Transverse colon (tissue), 4 donors: ENCODE measurements around the gene NUDT4. TPM values are rescaled to one million over a fixed set of nuclear protein-coding genes. Genes with fewer than 3 reads are reported as not detected.

Experiments used
- DNase-seq: peaks from one replicate; pipeline ENCODE4 v3.0.0-alpha.2; 2019
- H3K27ac ChIP-seq, 4 donors: fragments of 200-600 bp; sonication (generic); 2 replicates each; pipeline ENCODE4 v1.5.1; 2016 to 2018; ENCODE audit warnings: inconsistent platforms in 4 of 4
- H3K27me3 ChIP-seq: fragments of 200-600 bp; sonication (generic); 2 replicates; pipeline ENCODE4 v1.5.1; 2017; ENCODE audit warnings: inconsistent platforms
- H3K36me3 ChIP-seq, 4 donors: fragments of 200-600 bp; sonication (generic); 2 replicates each; pipeline ENCODE4 v1.5.1; 2017 to 2019; ENCODE audit warnings: inconsistent platforms in 4 of 4
- H3K4me1 ChIP-seq, 4 donors: fragments of 200-600 bp; sonication (generic); 2 replicates each; pipeline ENCODE4 v1.5.1; 2017 to 2020; ENCODE audit warnings: inconsistent platforms in 4 of 4
- H3K4me3 ChIP-seq, 4 donors: fragments of 200-600 bp; sonication (generic); 1 replicate in 1 of 4; 2 replicates in 3 of 4; pipeline versions ENCODE4 v1.5.1 to v1.6.1; 2017 to 2019; ENCODE audit warnings: inconsistent platforms in 4 of 4
- H3K9me3 ChIP-seq, 2 donors: fragments of 200-600 bp; sonication (generic); 2 replicates each; pipeline ENCODE4 v1.5.1; 2017 to 2019; ENCODE audit warnings: inconsistent platforms in 2 of 2
- EP300 ChIP-seq: sonication (generic); formaldehyde crosslinking; IDR thresholded peaks from one replicate; pipeline ENCODE4 v1.6.1; 2017; ENCODE audit warnings: antibody characterized with exemption, low read depth
- POLR2A ChIP-seq: fragments of 450-650 bp; IDR thresholded peaks from one replicate; pipeline ENCODE4 v1.6.1; 2016; ENCODE audit warnings: antibody characterized with exemption, mild to moderate bottlenecking, moderate library complexity
- POLR2AphosphoS5 ChIP-seq, 3 donors: sonication (generic); formaldehyde crosslinking; IDR thresholded peaks; one replicate each; pipeline ENCODE4 v1.6.1; 2016; ENCODE audit warnings: antibody characterized with exemption in 3 of 3
- WGBS, 2 donors: methylation state at CpG; one replicate each; pipeline ENCODE4 v1.1.5; 2018; ENCODE audit warnings: low coverage in 1 of 2; 5-methylcytosine and 5-hydroxymethylcytosine counted together
- in situ Hi-C, 4 donors: fragments of 200-750 bp; cut with MboI; loops; one replicate each; pipeline versions ENCODE4 v1.15.0 to v1.15.1; 2017; ENCODE audit warnings: low sequenced_read_pairs in 3 of 4, low pct_ligation_motif_present in 1 of 4, low pct_unique_long_range_greater_than_20kb in 1 of 4
- intact Hi-C: fragments of 100-400 bp; cut with DNase I; formaldehyde crosslinking; loops from one replicate; pipeline ENCODE4 v1.15.1; 2023; ENCODE audit warnings: low total_unique reads
- total RNA-seq, 4 donors: library from RNA; depleted of rRNA; stranded (reverse); fragments of >200 nt; gene quantifications; one replicate each; pipeline ENCODE4 v1.1.0, GENCODE V29; 2016
- TF ChIP-seq, protein P1 (sequence below), 5 experiments: fragments of 200-600 bp in 3 of 5; fragments of 450-650 bp in 2 of 5; sonication (generic) in 3 of 5; IDR thresholded peaks; 1 replicate in 2 of 5; 2 replicates in 3 of 5; pipeline ENCODE4 v1.5.1; 2016 to 2017; ENCODE audit warnings: antibody characterized with exemption in 5 of 5, inconsistent platforms in 3 of 5, mild to moderate bottlenecking in 2 of 5, moderate library complexity in 1 of 5

Gene NUDT4
- total RNA-seq, 4 donors from 2014 or later = 65.3 to 111 (median 90.9) TPM

DNA sequence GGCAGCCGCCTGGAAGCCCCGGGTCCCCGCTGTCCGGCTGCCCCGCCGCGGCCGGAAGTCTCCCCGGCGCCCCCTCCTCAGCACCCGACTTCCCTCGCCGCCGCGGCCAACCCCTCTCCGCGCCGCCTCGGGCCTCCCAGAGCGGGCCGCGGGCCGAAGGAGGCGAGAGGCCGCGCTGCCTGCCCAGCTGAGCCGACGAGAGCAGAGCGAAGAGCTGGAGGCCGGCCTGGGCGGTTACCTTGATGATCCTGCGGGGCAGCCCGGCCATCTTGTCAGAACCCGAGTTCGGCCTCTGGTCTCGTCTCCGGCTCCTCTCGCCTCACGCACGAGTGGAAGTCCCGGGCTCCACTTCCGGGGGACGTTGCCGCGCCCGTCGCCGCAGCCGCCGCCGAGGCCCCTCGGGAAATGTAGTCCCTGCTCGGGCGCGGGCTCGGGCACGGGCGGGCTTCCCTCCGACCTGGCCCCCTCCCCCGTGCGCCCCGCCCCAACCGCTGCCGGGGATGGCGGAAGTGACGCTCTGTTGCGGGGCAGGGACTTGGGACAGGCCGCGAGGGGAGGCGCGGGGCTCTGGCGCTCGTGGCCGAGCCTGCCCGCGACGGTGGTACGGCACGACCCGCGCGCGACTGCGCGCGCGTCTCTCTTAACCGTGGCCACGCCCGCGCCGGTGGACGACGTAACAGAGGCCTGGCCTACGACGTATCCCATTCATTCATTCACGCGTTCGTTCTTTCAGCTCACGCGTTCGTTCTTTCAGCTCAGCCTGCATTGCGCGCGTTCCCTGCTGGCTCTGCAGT is 64.1 kb downstream of the NUDT4 start, which contains the start of gene UBE2N:
UBE2N (minus strand) TSS at position 331 of the 794 bp plus-strand sequence; CDS start at position 268, 63 bp downstream.
- H3K36me3 ChIP-seq = no peaks in the 10 kb centered on the region
- H3K4me3 ChIP-seq = peak within 1 kb of the TSS; percentile 81 to 98 (median 98)
- peak; percentile 72 for TF ChIP-seq EP300
- peak; percentile 78 to 85 (median 79) for TF ChIP-seq POLR2AphosphoS5 (IDR thresholded peaks at IDR 0.05)
- peak; percentile 83 for TF ChIP-seq POLR2A
- TF ChIP-seq, protein P1, sequence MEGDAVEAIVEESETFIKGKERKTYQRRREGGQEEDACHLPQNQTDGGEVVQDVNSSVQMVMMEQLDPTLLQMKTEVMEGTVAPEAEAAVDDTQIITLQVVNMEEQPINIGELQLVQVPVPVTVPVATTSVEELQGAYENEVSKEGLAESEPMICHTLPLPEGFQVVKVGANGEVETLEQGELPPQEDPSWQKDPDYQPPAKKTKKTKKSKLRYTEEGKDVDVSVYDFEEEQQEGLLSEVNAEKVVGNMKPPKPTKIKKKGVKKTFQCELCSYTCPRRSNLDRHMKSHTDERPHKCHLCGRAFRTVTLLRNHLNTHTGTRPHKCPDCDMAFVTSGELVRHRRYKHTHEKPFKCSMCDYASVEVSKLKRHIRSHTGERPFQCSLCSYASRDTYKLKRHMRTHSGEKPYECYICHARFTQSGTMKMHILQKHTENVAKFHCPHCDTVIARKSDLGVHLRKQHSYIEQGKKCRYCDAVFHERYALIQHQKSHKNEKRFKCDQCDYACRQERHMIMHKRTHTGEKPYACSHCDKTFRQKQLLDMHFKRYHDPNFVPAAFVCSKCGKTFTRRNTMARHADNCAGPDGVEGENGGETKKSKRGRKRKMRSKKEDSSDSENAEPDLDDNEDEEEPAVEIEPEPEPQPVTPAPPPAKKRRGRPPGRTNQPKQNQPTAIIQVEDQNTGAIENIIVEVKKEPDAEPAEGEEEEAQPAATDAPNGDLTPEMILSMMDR (IDR thresholded peaks at IDR 0.05) = peak in 1 of 5 experiments; percentile 30
- in situ Hi-C loops = no loop called here
- DNase-seq = peak; percentile 97
- no peaks in the 10 kb centered on the region for H3K27me3 ChIP-seq
- WGBS, 2 donors = 0% methylated on average over 3 to 81 of the region's 105 CpGs
- H3K9me3 ChIP-seq = no peaks in the 10 kb centered on the region
- H3K4me1 ChIP-seq = peaks cover 7 to 39% (median 21%) of the 10 kb centered on the region in 4 donors
- H3K27ac ChIP-seq = peak within 1 kb of the TSS; percentile 93 to 98 (median 96)
- intact Hi-C loops = no loop called here

- in situ Hi-C loops = no loop called here
- H3K4me1 ChIP-seq = peaks cover 7 to 36% (median 21%) of the 10 kb centered on the region in 4 donors
- TF ChIP-seq, protein P1 (IDR thresholded peaks at IDR 0.05) = no peak
- no peak for TF ChIP-seq EP300
- TF ChIP-seq POLR2AphosphoS5 (IDR thresholded peaks at IDR 0.05) = no peak
- TF ChIP-seq POLR2A = peak; percentile 22
- peak overlapping the region; percentile 81 to 98 (median 98) for H3K4me3 ChIP-seq
- DNase-seq = no peak
- peak overlapping the region; percentile 93 to 98 (median 96) for H3K27ac ChIP-seq
- 5 to 8% methylated on average over 14 to 19 of the region's 19 CpGs for WGBS, 2 donors
- H3K36me3 ChIP-seq = no peaks in the 10 kb centered on the region
- no peaks in the 10 kb centered on the region for H3K9me3 ChIP-seq
- H3K27me3 ChIP-seq = no peaks in the 10 kb centered on the region
- intact Hi-C loops = no loop called here
These were observed 65.0 kb downstream of the NUDT4 start for GRCh38 chr12:93442411-93443340.

GRCh38 chr12:93443576-93443975 is 65.9 kb downstream of the NUDT4 start:
- no peak overlapping the region for H3K27ac ChIP-seq
- 92% methylated on average over 4 of the region's 4 CpGs; no CpG with 5 or more reads in 1 of the 2 donors for WGBS, 2 donors
- in situ Hi-C loops = no loop called here

More at GRCh38 chr12:93443576-93443975, 65.9 kb downstream of the NUDT4 start:
- no peaks in the 10 kb centered on the region for H3K27me3 ChIP-seq
- H3K4me1 ChIP-seq = peaks cover 7 to 31% (median 21%) of the 10 kb centered on the region in 4 donors
- intact Hi-C loops = no loop called here
- no peaks in the 10 kb centered on the region for H3K36me3 ChIP-seq
- H3K4me3 ChIP-seq = no peak overlapping the region
- TF ChIP-seq POLR2A (no peak), EP300 (no peak), POLR2AphosphoS5 (IDR thresholded peaks at IDR 0.05) (no peak)
- TF ChIP-seq, protein P1 (IDR thresholded peaks at IDR 0.05) = no peak
- no peaks in the 10 kb centered on the region for H3K9me3 ChIP-seq
- DNase-seq = no peak
